HepG2 (cell line): Measurements from ENCODE around the gene PLPPR2.

Experiments
- NPAS2 ChIP-seq: sonication (generic); formaldehyde crosslinking; IDR thresholded peaks from 2 replicates; pipeline ENCODE4 v1.8.0; 2022; ENCODE audit warnings: mild to moderate bottlenecking, missing genetic modification reagents, borderline replicate concordance
- SIN3A ChIP-seq: IDR thresholded peaks from 2 replicates; pipeline ENCODE4 v1.6.1; 2011; ENCODE audit warnings: low read depth, mild to moderate bottlenecking, control low read depth, low read length, borderline replicate concordance
- ZNF253 ChIP-seq: sonication (generic); formaldehyde crosslinking; IDR thresholded peaks from 2 replicates; pipeline ENCODE4 v1.8.0; 2022; ENCODE audit warnings: mild to moderate bottlenecking, missing genetic modification reagents, borderline replicate concordance
- ZNF564 ChIP-seq: sonication (generic); formaldehyde crosslinking; IDR thresholded peaks from 2 replicates; pipeline ENCODE4 v1.8.1; 2023; ENCODE audit warnings: mild to moderate bottlenecking, missing genetic modification reagents
- ZNF577 ChIP-seq: sonication (generic); formaldehyde crosslinking; IDR thresholded peaks from 2 replicates; pipeline ENCODE4 v1.4.0; 2020; ENCODE audit warnings: mild to moderate bottlenecking, low read depth, missing genetic modification reagents, borderline replicate concordance
- ZNF674 ChIP-seq: sonication (generic); formaldehyde crosslinking; IDR thresholded peaks from 2 replicates; pipeline ENCODE4 v1.5.0; 2020; ENCODE audit warnings: low read depth, mild to moderate bottlenecking, missing genetic modification reagents
- TF ChIP-seq, protein P1 (sequence below), 2 experiments: sonication (generic) in 1 of 2; formaldehyde crosslinking in 1 of 2; IDR thresholded peaks; 2 replicates each; pipeline versions ENCODE4 v1.4.0 to v1.6.1; 2018 to 2020; ENCODE audit warnings: missing genetic modification reagents in 2 of 2, borderline replicate concordance in 1 of 2, low read depth in 1 of 2, mild to moderate bottlenecking in 1 of 2, missing biosample characterization in 1 of 2

GRCh38 chr19:11349171-11349570 lies 6.1 kb upstream of the PLPPR2 start:
- TF ChIP-seq, protein P1, sequence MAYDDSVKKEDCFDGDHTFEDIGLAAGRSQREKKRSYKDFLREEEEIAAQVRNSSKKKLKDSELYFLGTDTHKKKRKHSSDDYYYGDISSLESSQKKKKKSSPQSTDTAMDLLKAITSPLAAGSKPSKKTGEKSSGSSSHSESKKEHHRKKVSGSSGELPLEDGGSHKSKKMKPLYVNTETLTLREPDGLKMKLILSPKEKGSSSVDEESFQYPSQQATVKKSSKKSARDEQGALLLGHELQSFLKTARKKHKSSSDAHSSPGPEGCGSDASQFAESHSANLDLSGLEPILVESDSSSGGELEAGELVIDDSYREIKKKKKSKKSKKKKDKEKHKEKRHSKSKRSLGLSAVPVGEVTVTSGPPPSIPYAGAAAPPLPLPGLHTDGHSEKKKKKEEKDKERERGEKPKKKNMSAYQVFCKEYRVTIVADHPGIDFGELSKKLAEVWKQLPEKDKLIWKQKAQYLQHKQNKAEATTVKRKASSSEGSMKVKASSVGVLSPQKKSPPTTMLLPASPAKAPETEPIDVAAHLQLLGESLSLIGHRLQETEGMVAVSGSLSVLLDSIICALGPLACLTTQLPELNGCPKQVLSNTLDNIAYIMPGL (CRISPR knock-in tag; IDR thresholded peaks at IDR 0.05; ENCODE audit: borderline replicate concordance in 1 of 2, low read depth in 1 of 2) = no peak
- no peak for TF ChIP-seq ZNF564 (CRISPR knock-in tag)
- TF ChIP-seq ZNF253 (CRISPR knock-in tag) = no peak
- TF ChIP-seq ZNF674 (CRISPR knock-in tag) = no peak
- no peak for TF ChIP-seq ZNF577 (CRISPR knock-in tag)
- TF ChIP-seq NPAS2 (CRISPR knock-in tag) = no peak
- TF ChIP-seq SIN3A = no peak
